Transverse colon (tissue), 4 donors: ENCODE data around the gene SELENOO.
A peak's percentile ranks its signal among the peaks of the same experiment; 100 is the strongest.

Source experiments
- POLR2AphosphoS5 ChIP-seq, 3 donors: sonication (generic); formaldehyde crosslinking; IDR thresholded peaks; one replicate each; pipeline ENCODE4 v1.6.1; 2016; ENCODE audit warnings: antibody characterized with exemption in 3 of 3
- TF ChIP-seq, protein P1 (sequence below), 5 experiments: fragments of 200-600 bp in 3 of 5; fragments of 450-650 bp in 2 of 5; sonication (generic) in 3 of 5; IDR thresholded peaks; 1 replicate in 2 of 5; 2 replicates in 3 of 5; pipeline ENCODE4 v1.5.1; 2016 to 2017; ENCODE audit warnings: antibody characterized with exemption in 5 of 5, inconsistent platforms in 3 of 5, mild to moderate bottlenecking in 2 of 5, moderate library complexity in 1 of 5

DNA sequence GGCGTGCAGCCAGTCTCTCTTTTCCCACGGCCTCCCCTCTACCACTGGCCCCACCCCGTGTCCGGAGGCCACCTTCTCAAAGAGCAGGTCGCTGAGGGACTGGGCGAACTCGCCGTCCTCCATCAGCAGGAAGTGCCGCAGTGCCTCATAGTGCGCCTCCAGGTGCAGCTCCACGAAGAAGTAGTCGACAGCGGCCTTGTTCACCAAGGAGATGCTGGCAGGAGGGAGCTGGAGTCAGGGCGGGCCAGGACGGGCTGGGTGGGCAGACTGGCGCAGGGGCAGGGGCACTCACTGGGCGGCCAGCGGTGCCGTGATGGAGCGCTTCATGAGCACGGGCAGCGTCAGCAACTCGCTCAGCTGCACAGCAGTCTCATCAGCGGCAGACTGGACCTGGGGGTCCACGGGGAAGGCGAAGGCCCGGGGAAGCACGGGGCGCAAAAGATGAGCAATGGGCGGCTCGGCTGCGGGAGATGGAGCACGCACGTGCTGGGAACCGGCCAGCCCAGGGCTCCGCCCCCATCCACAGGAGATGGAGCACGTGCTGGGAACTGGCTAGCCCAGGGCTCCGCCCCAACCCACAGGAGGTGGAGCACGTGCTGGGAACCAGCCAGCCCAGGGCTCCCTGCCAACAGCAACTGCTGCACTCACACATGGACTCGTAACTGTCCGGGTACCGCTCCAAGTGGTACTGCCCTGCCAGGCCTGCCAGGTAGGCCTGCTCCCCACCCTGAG lies 18.4 kb downstream of the SELENOO start:
- TF ChIP-seq, protein P1, sequence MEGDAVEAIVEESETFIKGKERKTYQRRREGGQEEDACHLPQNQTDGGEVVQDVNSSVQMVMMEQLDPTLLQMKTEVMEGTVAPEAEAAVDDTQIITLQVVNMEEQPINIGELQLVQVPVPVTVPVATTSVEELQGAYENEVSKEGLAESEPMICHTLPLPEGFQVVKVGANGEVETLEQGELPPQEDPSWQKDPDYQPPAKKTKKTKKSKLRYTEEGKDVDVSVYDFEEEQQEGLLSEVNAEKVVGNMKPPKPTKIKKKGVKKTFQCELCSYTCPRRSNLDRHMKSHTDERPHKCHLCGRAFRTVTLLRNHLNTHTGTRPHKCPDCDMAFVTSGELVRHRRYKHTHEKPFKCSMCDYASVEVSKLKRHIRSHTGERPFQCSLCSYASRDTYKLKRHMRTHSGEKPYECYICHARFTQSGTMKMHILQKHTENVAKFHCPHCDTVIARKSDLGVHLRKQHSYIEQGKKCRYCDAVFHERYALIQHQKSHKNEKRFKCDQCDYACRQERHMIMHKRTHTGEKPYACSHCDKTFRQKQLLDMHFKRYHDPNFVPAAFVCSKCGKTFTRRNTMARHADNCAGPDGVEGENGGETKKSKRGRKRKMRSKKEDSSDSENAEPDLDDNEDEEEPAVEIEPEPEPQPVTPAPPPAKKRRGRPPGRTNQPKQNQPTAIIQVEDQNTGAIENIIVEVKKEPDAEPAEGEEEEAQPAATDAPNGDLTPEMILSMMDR (IDR thresholded peaks at IDR 0.05), result no peak
- TF ChIP-seq POLR2AphosphoS5 (IDR thresholded peaks at IDR 0.05), result peak in 1 of 3 donors; percentile 61
